NCI-H187 treated with DMSO at 0.1 percent for 48 hours (cell line): ENCODE measurements around the gene ARHGAP10.

Experiments used
- DNase-seq: peaks from one replicate; lab custom pipeline; 2025; lab: John Stamatoyannopoulos, UW

Gene ARHGAP10

DNA sequence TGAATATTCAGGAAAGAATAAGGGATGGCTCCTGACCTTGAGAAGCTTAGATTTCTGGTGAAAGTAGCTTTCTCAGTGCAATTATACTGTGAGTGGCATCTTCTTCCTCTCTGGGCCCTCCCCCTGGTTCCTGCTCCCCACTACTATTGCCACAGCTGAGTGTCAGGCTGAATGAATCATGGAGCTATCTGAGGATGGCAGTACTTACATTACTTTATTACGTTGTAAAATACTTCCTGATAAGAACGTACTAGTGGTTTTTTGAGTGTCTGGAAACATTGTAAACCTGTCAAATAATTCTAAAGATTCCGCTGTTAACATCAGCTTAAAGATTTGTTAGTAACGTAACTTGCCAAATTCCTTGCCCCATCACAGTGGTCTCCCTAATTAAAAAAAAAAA, 36.2 kb downstream of the ARHGAP10 start:
- no peak for DNase-seq

- no peak for DNase-seq
Observed at GRCh38 chr4:147769386-147769785, 37.5 kb downstream of the ARHGAP10 start.

DNA sequence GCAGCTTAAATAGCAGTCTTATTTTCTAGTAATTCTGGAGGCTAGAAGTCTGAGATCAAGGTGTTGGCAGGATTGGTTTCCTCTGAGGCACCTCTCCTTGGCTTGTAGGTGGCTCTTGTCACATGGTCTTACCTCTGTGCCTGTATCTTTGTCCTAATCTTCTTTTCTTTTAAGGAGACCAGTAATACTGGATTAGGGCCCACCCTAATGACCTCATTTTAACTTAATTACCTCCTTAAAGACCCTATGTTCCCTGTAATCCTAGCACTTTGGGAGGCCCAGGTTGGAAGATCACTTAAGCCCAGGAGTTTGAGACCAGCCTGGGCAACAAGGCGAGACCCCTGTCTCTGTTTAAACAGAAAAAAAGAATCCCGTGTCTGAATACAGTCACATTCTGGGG, 38.9 kb downstream of the ARHGAP10 start:
- no peak for DNase-seq

- no peak for DNase-seq
Observed at GRCh38 chr4:147772056-147772455, 40.2 kb downstream of the ARHGAP10 start.

DNA sequence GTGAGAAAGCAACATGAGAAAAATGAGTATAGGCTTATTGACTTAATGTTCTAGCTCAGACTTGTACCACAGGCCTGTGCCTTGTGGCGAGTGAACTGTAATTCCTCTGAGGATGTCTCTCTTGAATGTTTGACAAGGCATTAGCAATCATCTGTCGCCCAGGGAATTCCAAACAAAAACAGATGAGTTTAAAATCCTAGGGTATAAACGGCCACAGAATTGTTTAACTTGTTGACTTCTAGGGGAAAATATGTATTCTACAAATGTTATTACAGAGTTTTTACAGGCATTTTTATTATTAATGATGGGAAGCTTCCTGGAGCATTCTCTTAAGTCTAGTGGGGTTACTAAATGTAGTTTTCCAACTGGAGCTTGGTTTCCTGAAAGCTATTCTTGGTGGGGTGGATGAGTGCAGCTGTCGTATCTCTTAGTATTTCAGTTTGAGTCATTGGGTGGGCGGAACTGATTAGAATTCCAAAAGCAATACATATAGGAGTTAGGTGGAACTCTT, 40.6 kb downstream of the ARHGAP10 start:
- no peak for DNase-seq

- DNase-seq = no peak
Observed at GRCh38 chr4:147773261-147774184, 41.6 kb downstream of the ARHGAP10 start.

GRCh38 chr4:147776716-147777115, 44.8 kb downstream of the ARHGAP10 start:
- DNase-seq = no peak

DNA sequence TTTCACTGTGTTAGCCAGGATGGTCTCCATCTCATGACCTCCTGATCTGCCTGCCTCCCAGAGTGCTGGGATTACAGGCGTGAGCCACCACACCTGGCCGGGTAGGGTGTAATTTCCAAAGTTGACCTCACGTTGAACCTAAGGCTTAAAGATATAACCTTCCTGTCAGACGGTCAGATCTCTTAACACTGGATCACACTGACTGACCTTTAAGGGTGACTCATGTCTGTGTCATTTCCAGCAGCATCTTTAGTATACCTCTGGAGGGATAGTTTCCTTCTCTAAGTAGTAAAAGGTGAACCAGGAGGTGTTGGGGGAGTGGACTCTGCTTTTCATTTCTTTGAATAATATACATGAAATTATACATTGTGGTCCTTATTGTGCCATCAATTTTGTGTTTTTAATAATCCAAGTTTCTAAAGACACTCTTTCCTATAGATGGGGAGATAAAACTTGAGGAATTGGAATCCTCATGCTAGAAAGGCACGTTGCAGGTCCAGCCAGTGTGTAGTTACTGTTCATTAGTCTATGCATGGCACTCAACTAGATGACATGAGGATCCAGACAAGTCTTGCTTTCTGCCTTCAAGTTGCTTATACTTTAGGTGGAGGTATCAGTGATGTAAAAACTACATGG, 45.7 kb downstream of the ARHGAP10 start:
- no peak for DNase-seq

GRCh38 chr4:147778942-147779341, 47.1 kb downstream of the ARHGAP10 start:
- no peak for DNase-seq

DNA sequence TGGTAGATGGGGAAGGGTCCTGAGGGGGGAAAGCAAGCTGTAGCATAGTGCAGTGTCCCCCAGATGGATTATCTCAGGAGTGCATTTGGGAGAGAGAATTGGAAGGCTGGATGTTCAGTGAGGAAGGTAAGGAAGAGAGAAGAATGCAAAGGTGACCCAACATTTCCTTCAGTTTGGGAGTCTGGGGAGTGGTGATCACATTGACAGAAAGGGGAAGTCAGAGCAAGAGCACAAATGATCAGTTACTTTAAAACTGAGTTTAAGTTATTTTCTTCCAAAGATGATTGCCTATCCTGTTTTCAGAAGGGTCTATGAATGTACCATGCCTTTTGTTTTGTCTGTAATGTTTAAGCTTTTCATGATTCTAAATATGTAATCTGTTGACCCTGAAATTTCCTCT, 47.6 kb downstream of the ARHGAP10 start:
- no peak for DNase-seq

- DNase-seq = no peak
Observed at GRCh38 chr4:147780137-147780777, 48.4 kb downstream of the ARHGAP10 start.

- DNase-seq = no peak
Observed at GRCh38 chr4:147782087-147782781, 50.3 kb downstream of the ARHGAP10 start.

DNA sequence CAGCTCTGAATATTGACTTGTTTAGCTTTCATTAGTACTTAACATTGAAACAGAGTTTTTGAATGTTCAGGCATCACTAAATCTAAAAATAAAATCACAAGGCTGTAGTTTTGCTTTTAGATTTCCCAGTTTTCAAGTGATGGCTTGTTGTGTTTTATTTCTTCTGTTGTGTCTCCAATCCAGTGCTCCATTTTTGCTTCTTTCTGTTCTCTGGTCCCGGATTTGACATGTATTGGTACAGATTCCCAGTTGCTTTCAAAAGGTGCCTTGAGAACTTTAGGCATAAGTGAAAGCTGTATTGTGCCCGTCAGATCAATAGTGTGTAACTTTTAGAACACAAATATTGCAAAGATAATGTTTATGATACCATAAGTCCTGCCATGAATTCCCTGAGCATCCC, 53.2 kb downstream of the ARHGAP10 start:
- no peak for DNase-seq

- DNase-seq = no peak
Observed at GRCh38 chr4:147786031-147786430, 54.1 kb downstream of the ARHGAP10 start.

DNA sequence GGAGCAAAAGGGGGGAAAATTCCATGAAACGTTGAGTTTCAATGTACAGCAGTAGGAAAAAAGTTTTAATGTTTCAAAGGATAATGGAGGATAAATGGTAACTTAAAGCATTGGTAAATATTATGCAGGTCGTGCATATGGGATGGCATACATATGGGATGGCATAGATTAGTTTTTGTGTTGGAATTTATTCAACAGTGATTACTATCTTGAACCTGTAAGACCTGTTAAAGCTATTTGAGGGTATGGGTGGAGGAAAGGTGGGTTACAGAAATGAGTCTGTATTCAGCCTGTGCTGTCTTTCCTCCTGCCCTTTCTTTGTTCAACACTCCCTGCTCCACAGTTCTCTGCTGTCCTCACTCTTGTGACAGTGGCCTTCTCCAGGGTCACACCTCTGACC, 54.6 kb downstream of the ARHGAP10 start:
- no peak for DNase-seq

GRCh38 chr4:147787204-147787603, 55.3 kb downstream of the ARHGAP10 start:
- no peak for DNase-seq

- no peak for DNase-seq
Observed at GRCh38 chr4:147788791-147789190, 56.9 kb downstream of the ARHGAP10 start.

DNA sequence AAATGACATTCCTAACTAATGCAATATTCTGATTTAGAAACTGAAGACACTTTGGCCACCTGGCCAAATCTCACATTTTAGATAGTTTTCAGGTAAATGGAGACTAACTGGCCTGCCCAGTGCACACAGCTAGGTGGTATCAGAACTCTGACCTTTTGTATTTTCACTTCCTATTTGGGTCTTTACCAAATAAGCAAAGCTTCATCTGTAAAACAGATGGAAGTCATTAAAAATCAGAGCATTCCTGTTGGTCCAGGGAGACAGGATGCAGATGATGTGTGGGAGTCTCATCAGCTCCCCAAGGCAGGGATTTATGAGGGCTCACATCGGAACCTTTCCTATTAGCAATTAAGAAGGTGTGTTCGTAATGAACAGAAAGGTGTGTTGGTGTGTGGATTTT, 57.7 kb downstream of the ARHGAP10 start:
- DNase-seq = no peak

GRCh38 chr4:147790412-147790811, 58.5 kb downstream of the ARHGAP10 start:
- DNase-seq = no peak

DNA sequence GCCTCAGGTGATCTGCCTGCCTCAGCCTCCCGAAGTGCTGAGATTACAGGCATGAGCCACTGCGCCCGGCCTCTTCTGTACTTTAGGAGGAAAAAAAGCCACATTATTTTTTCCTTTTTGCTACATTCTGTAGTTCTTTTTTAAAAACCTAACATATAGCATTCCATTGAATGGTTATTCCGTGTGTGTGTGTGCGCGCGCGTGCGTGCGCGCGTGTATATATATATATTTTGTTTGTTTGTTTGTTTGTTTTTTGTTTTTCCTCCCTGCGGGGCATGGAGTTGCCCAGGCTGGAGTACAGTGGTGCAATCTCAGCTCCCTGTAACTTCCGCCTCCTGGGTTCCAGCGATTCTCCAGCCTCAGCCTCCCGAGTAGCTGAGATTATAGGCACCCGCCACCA, 59.5 kb downstream of the ARHGAP10 start:
- DNase-seq = no peak

DNA sequence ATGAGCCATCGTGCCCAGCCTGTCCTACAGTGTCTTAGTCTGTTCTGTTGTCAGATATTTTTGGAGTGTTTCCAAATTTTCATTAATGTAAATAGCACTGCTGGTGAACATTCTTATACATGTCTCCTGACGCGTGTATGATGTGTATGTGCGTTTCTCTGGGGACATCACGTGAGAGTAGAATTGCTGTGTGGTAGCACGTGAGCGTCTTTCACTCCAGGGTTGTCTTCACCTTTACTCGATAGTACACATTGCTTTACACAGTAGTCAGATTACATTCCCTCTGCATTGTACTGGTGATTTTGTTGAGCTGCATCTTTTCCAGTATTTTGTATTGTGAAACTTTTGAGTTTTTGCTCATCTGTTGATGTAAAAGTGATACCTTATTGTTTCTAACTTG, 60.0 kb downstream of the ARHGAP10 start:
- no peak for DNase-seq
